ENCODE measurements around the gene HOXA9. TPM values are rescaled to one million over a fixed set of nuclear protein-coding genes. Genes with fewer than 3 reads are reported as not detected.

The HOXA9 gene
- total and polyA plus RNA-seq, 10 of the 15 experiments (the other 5 are each of a cell fraction or from before 2014, with no cell fraction given), result not detected

DNA sequence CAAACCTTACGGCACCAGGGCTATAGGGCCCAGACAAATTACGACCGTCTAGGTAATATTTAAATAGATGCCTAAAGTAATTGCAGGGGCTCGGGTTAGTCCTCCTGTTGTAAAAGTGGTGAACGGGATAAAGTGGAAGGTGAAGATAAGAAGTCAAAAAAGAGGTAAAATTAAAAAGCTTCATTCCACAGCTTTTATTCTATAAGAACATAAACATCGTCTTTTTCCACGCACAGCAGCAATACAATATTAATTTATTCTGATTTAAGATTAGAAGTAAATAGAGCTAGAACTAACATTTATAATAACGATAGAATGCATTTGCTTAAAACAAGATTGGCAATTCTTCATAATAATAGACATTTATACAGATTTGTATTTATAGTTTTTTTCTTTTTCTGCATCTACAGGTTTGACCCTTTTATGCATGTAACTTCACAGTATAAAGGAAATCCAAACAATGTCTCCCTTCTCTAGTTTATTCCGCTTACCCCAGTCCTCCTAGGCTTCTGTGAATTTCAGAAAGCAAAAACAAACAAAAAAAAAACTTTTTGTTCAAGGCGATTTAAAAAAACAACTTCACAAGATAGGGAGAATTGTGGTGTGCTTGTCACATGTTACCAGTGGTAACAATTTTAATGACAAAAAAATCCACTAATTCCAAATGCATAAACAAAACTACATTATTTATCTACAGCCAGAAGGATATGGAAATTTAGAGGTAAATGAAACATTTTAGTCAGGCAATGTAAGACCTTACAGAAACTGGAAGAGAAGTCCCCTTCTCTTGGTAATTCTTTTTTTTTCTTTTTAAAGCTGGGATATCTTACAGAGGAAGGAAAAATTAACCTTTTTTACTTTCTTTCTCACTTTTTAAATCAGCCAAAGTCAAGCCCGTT is 5.3 kb upstream of the HOXA9 start (continued):
- TF ChIP-seq BMI1 (IDR thresholded peaks at IDR 0.05; ENCODE audit: borderline replicate concordance) (no peak), ZBED1 (IDR thresholded peaks at IDR 0.05; ENCODE audit: borderline replicate concordance) (no peak), SMAD5 (IDR thresholded peaks at IDR 0.05; ENCODE audit: low read depth) (no peak), SREBF1 (IDR thresholded peaks at IDR 0.05; ENCODE audit: low read length) (no peak)
- TF ChIP-seq, protein P1, sequence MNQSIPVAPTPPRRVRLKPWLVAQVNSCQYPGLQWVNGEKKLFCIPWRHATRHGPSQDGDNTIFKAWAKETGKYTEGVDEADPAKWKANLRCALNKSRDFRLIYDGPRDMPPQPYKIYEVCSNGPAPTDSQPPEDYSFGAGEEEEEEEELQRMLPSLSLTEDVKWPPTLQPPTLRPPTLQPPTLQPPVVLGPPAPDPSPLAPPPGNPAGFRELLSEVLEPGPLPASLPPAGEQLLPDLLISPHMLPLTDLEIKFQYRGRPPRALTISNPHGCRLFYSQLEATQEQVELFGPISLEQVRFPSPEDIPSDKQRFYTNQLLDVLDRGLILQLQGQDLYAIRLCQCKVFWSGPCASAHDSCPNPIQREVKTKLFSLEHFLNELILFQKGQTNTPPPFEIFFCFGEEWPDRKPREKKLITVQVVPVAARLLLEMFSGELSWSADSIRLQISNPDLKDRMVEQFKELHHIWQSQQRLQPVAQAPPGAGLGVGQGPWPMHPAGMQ (IDR thresholded peaks at IDR 0.05; ENCODE audit: borderline replicate concordance), result no peak
- TF ChIP-seq, protein P2, sequence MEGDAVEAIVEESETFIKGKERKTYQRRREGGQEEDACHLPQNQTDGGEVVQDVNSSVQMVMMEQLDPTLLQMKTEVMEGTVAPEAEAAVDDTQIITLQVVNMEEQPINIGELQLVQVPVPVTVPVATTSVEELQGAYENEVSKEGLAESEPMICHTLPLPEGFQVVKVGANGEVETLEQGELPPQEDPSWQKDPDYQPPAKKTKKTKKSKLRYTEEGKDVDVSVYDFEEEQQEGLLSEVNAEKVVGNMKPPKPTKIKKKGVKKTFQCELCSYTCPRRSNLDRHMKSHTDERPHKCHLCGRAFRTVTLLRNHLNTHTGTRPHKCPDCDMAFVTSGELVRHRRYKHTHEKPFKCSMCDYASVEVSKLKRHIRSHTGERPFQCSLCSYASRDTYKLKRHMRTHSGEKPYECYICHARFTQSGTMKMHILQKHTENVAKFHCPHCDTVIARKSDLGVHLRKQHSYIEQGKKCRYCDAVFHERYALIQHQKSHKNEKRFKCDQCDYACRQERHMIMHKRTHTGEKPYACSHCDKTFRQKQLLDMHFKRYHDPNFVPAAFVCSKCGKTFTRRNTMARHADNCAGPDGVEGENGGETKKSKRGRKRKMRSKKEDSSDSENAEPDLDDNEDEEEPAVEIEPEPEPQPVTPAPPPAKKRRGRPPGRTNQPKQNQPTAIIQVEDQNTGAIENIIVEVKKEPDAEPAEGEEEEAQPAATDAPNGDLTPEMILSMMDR (IDR thresholded peaks at IDR 0.05 in 2 of 3, conservative IDR thresholded peaks at IDR 0.05 in 1 of 3; ENCODE audit: control insufficient read depth in 2 of 3, extremely low read depth in 1 of 3, insufficient read depth in 1 of 3, low read depth in 3 of 3, low read length in 3 of 3), result no peak
- TF ChIP-seq, protein P3, sequence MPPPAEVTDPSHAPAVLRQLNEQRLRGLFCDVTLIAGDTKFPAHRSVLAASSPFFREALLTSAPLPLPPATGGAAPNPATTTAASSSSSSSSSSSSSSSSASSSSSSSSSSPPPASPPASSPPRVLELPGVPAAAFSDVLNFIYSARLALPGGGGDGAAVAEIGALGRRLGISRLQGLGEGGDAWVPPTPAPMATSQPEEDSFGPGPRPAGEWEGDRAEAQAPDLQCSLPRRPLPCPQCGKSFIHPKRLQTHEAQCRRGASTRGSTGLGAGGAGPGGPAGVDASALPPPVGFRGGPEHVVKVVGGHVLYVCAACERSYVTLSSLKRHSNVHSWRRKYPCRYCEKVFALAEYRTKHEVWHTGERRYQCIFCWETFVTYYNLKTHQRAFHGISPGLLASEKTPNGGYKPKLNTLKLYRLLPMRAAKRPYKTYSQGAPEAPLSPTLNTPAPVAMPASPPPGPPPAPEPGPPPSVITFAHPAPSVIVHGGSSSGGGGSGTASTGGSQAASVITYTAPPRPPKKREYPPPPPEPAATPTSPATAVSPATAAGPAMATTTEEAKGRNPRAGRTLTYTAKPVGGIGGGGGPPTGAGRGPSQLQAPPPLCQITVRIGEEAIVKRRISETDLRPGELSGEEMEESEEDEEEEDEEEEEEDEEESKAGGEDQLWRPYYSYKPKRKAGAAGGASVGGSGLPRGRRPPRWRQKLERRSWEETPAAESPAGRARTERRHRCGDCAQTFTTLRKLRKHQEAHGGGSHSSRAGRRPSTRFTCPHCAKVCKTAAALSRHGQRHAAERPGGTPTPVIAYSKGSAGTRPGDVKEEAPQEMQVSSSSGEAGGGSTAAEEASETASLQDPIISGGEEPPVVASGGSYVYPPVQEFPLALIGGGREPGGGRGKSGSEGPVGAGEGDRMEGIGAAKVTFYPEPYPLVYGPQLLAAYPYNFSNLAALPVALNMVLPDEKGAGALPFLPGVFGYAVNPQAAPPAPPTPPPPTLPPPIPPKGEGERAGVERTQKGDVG (CRISPR knock-in tag; IDR thresholded peaks at IDR 0.05), result no peak

Data from GM12878 (cell line).